ENCODE results near the gene ASB6.

Gene ASB6

GRCh38 chr9:129586245-129586644, 55.7 kb downstream of the ASB6 start:
- no peak for TF ChIP-seq CTCF (IDR thresholded peaks at IDR 0.05)

GRCh38 chr9:129585352-129585751, 56.6 kb downstream of the ASB6 start:
- TF ChIP-seq CTCF (IDR thresholded peaks at IDR 0.05): no peak
